ENCODE data around the gene PTGR3.

GRCh38 chr18:75226286-75226955 lies 17.5 kb upstream of the PTGR3 start:
- no peak for TF ChIP-seq CTCF (IDR thresholded peaks at IDR 0.05; ENCODE audit: low read depth, low read length)
- TF ChIP-seq POLR2A (IDR thresholded peaks at IDR 0.05; ENCODE audit: extremely low read depth, insufficient read length): no peak
- no peak for TF ChIP-seq MYC (IDR thresholded peaks at IDR 0.05; ENCODE audit: low read depth, low read length)
